ENCODE data around the gene PKHD1. TPM values are rescaled to one million over a fixed set of nuclear protein-coding genes. Genes with fewer than 3 reads are reported as not detected.

Gene PKHD1
- total and polyA plus RNA-seq, 2 experiments from 2014 or later = 0.47 to 3.3 TPM

GRCh38 chr6:51813904-51814303 lies 273.5 kb downstream of the PKHD1 start:
- H3K27ac ChIP-seq = no peak overlapping the region
- H3K4me2 ChIP-seq = no peak overlapping the region
- DNase-seq (ENCODE audit: low spot score) = no peak
- TF ChIP-seq CTCF (IDR thresholded peaks at IDR 0.05; ENCODE audit: poor library complexity) (no peak), EZH2 (IDR thresholded peaks at IDR 0.05; ENCODE audit: borderline replicate concordance) (no peak), EZH2phosphoT487 (IDR thresholded peaks at IDR 0.05; ENCODE audit: low read depth, severe bottlenecking, unreplicated experiment) (no peak)
- no peaks in the 10 kb centered on the region for H3K4me1 ChIP-seq (ENCODE audit: insufficient read depth)
- H4K20me1 ChIP-seq (ENCODE audit: insufficient read depth, poor library complexity, severe bottlenecking) = no peaks in the 10 kb centered on the region
- H2AFZ ChIP-seq = no peak overlapping the region
- H3K9me3 ChIP-seq (ENCODE audit: low read depth) = no peaks in the 10 kb centered on the region
- no peak overlapping the region for H3K4me3 ChIP-seq
- no peaks in the 10 kb centered on the region for H3K36me3 ChIP-seq (replicated peaks; ENCODE audit: insufficient read depth, low read depth)
- no peaks in the 10 kb centered on the region for H3K79me2 ChIP-seq
- no peaks in the 10 kb centered on the region for H3K27me3 ChIP-seq
- H3K9me2 ChIP-seq (replicated peaks; ENCODE audit: insufficient read depth) = no peaks in the 10 kb centered on the region
- 70% methylated on average over 1 of the region's 1 CpG for WGBS (ENCODE audit: low lambda C conversion rate, missing lambda C conversion rate)

- Histone ChIP-seq H3K27me3 (no peaks in the 10 kb centered on the region), H4K20me1 (ENCODE audit: insufficient read depth, poor library complexity, severe bottlenecking) (no peaks in the 10 kb centered on the region), H3K9me2 (replicated peaks; ENCODE audit: insufficient read depth) (no peaks in the 10 kb centered on the region), H3K4me2 (no peak overlapping the region), H3K4me1 (ENCODE audit: insufficient read depth) (no peaks in the 10 kb centered on the region), H2AFZ (no peak overlapping the region), H3K79me2 (no peaks in the 10 kb centered on the region), H3K36me3 (replicated peaks; ENCODE audit: insufficient read depth, low read depth) (no peaks in the 10 kb centered on the region), H3K27ac (no peak overlapping the region), H3K9me3 (ENCODE audit: low read depth) (no peaks in the 10 kb centered on the region), H3K4me3 (no peak overlapping the region)
- no peak for DNase-seq (ENCODE audit: low spot score)
- 82% methylated on average over 1 of the region's 1 CpG for WGBS (ENCODE audit: low lambda C conversion rate, missing lambda C conversion rate)
- TF ChIP-seq CTCF (IDR thresholded peaks at IDR 0.05; ENCODE audit: poor library complexity) = no peak
- TF ChIP-seq EZH2phosphoT487 (IDR thresholded peaks at IDR 0.05; ENCODE audit: low read depth, severe bottlenecking, unreplicated experiment) = no peak
- TF ChIP-seq EZH2 (IDR thresholded peaks at IDR 0.05; ENCODE audit: borderline replicate concordance) = no peak
These were observed 275.2 kb downstream of the PKHD1 start for GRCh38 chr6:51812231-51812630.

- Histone ChIP-seq H3K9me2 (replicated peaks; ENCODE audit: insufficient read depth) (no peaks in the 10 kb centered on the region), H3K27me3 (no peaks in the 10 kb centered on the region), H2AFZ (no peak overlapping the region), H4K20me1 (ENCODE audit: insufficient read depth, poor library complexity, severe bottlenecking) (no peaks in the 10 kb centered on the region), H3K4me2 (no peak overlapping the region), H3K9me3 (ENCODE audit: low read depth) (no peaks in the 10 kb centered on the region), H3K4me1 (ENCODE audit: insufficient read depth) (no peaks in the 10 kb centered on the region), H3K79me2 (no peaks in the 10 kb centered on the region), H3K4me3 (no peak overlapping the region), H3K36me3 (replicated peaks; ENCODE audit: insufficient read depth, low read depth) (no peaks in the 10 kb centered on the region), H3K27ac (no peak overlapping the region)
- TF ChIP-seq EZH2phosphoT487 (IDR thresholded peaks at IDR 0.05; ENCODE audit: low read depth, severe bottlenecking, unreplicated experiment) (no peak), EZH2 (IDR thresholded peaks at IDR 0.05; ENCODE audit: borderline replicate concordance) (no peak), CTCF (IDR thresholded peaks at IDR 0.05; ENCODE audit: poor library complexity) (no peak)
- no peak for DNase-seq (ENCODE audit: low spot score)
- 78% methylated on average over 1 of the region's 1 CpG for WGBS (ENCODE audit: low lambda C conversion rate, missing lambda C conversion rate)
These were observed 281.9 kb downstream of the PKHD1 start for GRCh38 chr6:51805517-51805916.

- Histone ChIP-seq H3K4me3 (no peak overlapping the region), H2AFZ (no peak overlapping the region), H3K4me1 (ENCODE audit: insufficient read depth) (no peaks in the 10 kb centered on the region), H3K36me3 (replicated peaks; ENCODE audit: insufficient read depth, low read depth) (no peaks in the 10 kb centered on the region), H3K9me3 (ENCODE audit: low read depth) (peaks cover 3% of the 10 kb centered on the region), H3K79me2 (no peaks in the 10 kb centered on the region), H3K4me2 (no peak overlapping the region), H3K27me3 (no peaks in the 10 kb centered on the region), H3K27ac (no peak overlapping the region), H4K20me1 (ENCODE audit: insufficient read depth, poor library complexity, severe bottlenecking) (no peaks in the 10 kb centered on the region), H3K9me2 (replicated peaks; ENCODE audit: insufficient read depth) (no peaks in the 10 kb centered on the region)
- TF ChIP-seq EZH2 (IDR thresholded peaks at IDR 0.05; ENCODE audit: borderline replicate concordance) (no peak), EZH2phosphoT487 (IDR thresholded peaks at IDR 0.05; ENCODE audit: low read depth, severe bottlenecking, unreplicated experiment) (no peak), CTCF (IDR thresholded peaks at IDR 0.05; ENCODE audit: poor library complexity) (no peak)
- DNase-seq (ENCODE audit: low spot score) = no peak
These were observed 286.8 kb downstream of the PKHD1 start for GRCh38 chr6:51800603-51801002.

Data from hepatocyte (in vitro differentiated cells).